Measurements from ENCODE around the gene ZPBP2. TPM values are rescaled to one million over a fixed set of nuclear protein-coding genes. Genes with fewer than 3 reads are reported as not detected.

The ZPBP2 gene
- total and polyA plus RNA-seq, 2 of the 13 experiments (the other 11 are each of a cell fraction or from before 2014, with no cell fraction given): not detected

DNA sequence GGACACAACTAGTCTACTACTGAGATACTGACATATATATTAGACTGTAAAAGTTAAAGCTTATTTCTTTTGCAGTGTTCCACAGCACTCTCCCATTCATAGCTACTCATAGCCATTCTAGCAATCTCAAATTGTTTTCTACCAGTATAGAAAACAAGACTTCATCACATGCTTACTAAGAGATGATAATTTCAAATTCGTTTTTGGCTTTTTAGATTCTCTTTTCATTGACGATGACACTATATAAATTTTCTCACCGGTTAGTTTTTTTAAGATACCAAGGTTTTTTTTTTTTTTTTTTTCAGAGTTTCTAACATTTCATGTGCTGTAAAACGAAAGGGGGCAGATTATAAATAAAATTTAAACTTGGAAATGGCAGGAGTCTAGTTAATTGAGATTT is 21.8 kb upstream of the ZPBP2 start:
- intact Hi-C loops (cut with micrococcal nuclease; ENCODE audit: unreplicated experiment): no loop called here
- POLR2A ChIA-PET: no interaction called here
- no TSS peak for BruUV-seq (replicated peaks)

More for the DNA sequence above, 21.8 kb upstream of the ZPBP2 start:
- WGBS (ENCODE audit: low lambda C conversion rate): 27% methylated on average over 4 of the region's 4 CpGs
- H3K27ac ChIP-seq (ENCODE audit: extremely low read length, insufficient read depth, low read length): no peak overlapping the region
- H3K4me2 ChIP-seq (ENCODE audit: low read depth, low read length): no peak overlapping the region
- FAIRE-seq (no peak), DNase-seq (ENCODE audit: low spot score) (no peak), ATAC-seq (no peak)
- H4K20me1 ChIP-seq (ENCODE audit: insufficient read depth, low read length): no peaks in the 10 kb centered on the region
- no peak overlapping the region for H3K9ac ChIP-seq (ENCODE audit: insufficient read depth, low read depth, low read length)
- CTCF ChIA-PET (ENCODE audit: low intra/inter-chr PET ratio, low total read pairs): no interaction called here
- no peaks in the 10 kb centered on the region for H3K4me1 ChIP-seq (ENCODE audit: insufficient read depth, low read length)
- no peak overlapping the region for H2AFZ ChIP-seq (ENCODE audit: low read length)
- H3K79me2 ChIP-seq (ENCODE audit: insufficient read depth, low read length): no peaks in the 10 kb centered on the region
- H3K27me3 ChIP-seq (ENCODE audit: control insufficient read depth in 1 of 2, insufficient read depth in 2 of 2, low read length in 2 of 2): peaks cover 0 to 17% of the 10 kb centered on the region in 2 experiments; a peak in 1 of 5 replicates
- in situ Hi-C loops (cut with HindIII; ENCODE audit: extremely low pct_ligation_motif_present, low pct_unique_long_range_greater_than_20kb): no loop called here
- H3K4me3 ChIP-seq (replicated peaks in 1 of 3; ENCODE audit: insufficient read depth in 1 of 3, low read depth in 2 of 3, low read length in 3 of 3): no peak overlapping the region
- H3K9me3 ChIP-seq (ENCODE audit: low read length): no peaks in the 10 kb centered on the region
- H3K36me3 ChIP-seq (replicated peaks in 1 of 2; ENCODE audit: control insufficient read depth in 1 of 2, insufficient read depth in 2 of 2, low read length in 2 of 2): no peaks in the 10 kb centered on the region
- TF ChIP-seq, protein P1, sequence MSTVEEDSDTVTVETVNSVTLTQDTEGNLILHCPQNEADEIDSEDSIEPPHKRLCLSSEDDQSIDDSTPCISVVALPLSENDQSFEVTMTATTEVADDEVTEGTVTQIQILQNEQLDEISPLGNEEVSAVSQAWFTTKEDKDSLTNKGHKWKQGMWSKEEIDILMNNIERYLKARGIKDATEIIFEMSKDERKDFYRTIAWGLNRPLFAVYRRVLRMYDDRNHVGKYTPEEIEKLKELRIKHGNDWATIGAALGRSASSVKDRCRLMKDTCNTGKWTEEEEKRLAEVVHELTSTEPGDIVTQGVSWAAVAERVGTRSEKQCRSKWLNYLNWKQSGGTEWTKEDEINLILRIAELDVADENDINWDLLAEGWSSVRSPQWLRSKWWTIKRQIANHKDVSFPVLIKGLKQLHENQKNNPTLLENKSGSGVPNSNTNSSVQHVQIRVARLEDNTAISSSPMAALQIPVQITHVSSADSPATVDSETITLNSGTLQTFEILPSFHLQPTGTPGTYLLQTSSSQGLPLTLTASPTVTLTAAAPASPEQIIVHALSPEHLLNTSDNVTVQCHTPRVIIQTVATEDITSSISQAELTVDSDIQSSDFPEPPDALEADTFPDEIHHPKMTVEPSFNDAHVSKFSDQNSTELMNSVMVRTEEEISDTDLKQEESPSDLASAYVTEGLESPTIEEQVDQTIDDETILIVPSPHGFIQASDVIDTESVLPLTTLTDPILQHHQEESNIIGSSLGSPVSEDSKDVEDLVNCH (CRISPR knock-in tag; IDR thresholded peaks at IDR 0.05): no peak
- TF ChIP-seq ZNF746 (CRISPR knock-in tag; IDR thresholded peaks at IDR 0.05) (no peak), FOXC1 (CRISPR knock-in tag; IDR thresholded peaks at IDR 0.05; ENCODE audit: borderline replicate concordance) (no peak), ZNF3 (CRISPR knock-in tag; IDR thresholded peaks at IDR 0.05) (no peak), POLR2A (IDR thresholded peaks at IDR 0.05; ENCODE audit: insufficient read depth in 1 of 2, low read depth in 2 of 2, low read length in 2 of 2) (no peak), HOXA9 (CRISPR knock-in tag; IDR thresholded peaks at IDR 0.05; ENCODE audit: borderline replicate concordance) (no peak), HNRNPH1 (optimal IDR thresholded peaks at IDR 0.05; ENCODE audit: low read depth, low read length) (no peak), ZNF83 (CRISPR knock-in tag; IDR thresholded peaks at IDR 0.05; ENCODE audit: borderline replicate concordance) (no peak), TBL1XR1 (IDR thresholded peaks at IDR 0.05; ENCODE audit: borderline replicate concordance, low read length, partially characterized antibody) (no peak), HCFC1 (IDR thresholded peaks at IDR 0.05; ENCODE audit: low read depth, low read length) (no peak), GATA4 (IDR thresholded peaks at IDR 0.05; ENCODE audit: borderline replicate concordance, low read depth) (no peak), MTA1 (CRISPR knock-in tag; IDR thresholded peaks at IDR 0.05; ENCODE audit: borderline replicate concordance) (no peak), ZMAT3 (CRISPR knock-in tag; conservative IDR thresholded peaks at IDR 0.05) (no peak), SOX6 (IDR thresholded peaks at IDR 0.05) (no peak), SOX6 (CRISPR knock-in tag; IDR thresholded peaks at IDR 0.05) (no peak), HNRNPLL (IDR thresholded peaks at IDR 0.05; ENCODE audit: low read depth, low read length, poor library complexity, severe bottlenecking) (no peak), ZNF556 (CRISPR knock-in tag; IDR thresholded peaks at IDR 0.05; ENCODE audit: borderline replicate concordance) (no peak)
- TF ChIP-seq, protein P2, sequence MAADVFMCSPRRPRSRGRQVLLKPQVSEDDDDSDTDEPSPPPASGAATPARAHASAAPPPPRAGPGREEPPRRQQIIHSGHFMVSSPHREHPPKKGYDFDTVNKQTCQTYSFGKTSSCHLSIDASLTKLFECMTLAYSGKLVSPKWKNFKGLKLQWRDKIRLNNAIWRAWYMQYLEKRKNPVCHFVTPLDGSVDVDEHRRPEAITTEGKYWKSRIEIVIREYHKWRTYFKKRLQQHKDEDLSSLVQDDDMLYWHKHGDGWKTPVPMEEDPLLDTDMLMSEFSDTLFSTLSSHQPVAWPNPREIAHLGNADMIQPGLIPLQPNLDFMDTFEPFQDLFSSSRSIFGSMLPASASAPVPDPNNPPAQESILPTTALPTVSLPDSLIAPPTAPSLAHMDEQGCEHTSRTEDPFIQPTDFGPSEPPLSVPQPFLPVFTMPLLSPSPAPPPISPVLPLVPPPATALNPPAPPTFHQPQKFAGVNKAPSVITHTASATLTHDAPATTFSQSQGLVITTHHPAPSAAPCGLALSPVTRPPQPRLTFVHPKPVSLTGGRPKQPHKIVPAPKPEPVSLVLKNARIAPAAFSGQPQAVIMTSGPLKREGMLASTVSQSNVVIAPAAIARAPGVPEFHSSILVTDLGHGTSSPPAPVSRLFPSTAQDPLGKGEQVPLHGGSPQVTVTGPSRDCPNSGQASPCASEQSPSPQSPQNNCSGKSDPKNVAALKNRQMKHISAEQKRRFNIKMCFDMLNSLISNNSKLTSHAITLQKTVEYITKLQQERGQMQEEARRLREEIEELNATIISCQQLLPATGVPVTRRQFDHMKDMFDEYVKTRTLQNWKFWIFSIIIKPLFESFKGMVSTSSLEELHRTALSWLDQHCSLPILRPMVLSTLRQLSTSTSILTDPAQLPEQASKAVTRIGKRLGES (CRISPR knock-in tag; IDR thresholded peaks at IDR 0.05; ENCODE audit: borderline replicate concordance): no peak
- TF ChIP-seq, protein P3, sequence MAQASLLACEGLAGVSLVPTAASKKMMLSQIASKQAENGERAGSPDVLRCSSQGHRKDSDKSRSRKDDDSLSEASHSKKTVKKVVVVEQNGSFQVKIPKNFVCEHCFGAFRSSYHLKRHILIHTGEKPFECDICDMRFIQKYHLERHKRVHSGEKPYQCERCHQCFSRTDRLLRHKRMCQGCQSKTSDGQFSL (CRISPR knock-in tag; IDR thresholded peaks at IDR 0.05): no peak
- TF ChIP-seq, protein P4, sequence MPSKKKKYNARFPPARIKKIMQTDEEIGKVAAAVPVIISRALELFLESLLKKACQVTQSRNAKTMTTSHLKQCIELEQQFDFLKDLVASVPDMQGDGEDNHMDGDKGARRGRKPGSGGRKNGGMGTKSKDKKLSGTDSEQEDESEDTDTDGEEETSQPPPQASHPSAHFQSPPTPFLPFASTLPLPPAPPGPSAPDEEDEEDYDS (CRISPR knock-in tag; IDR thresholded peaks at IDR 0.05): no peak
